Head of caudate nucleus (tissue), 42 donors: ENCODE results near the gene ETV3L.
"Not testable (repeated sequence)": the region's sequence is repeated elsewhere in the genome, so short reads cannot be mapped to it uniquely, and the experiment has no call there.

Source experiments
- DNase-seq, 42 donors: peaks; one replicate each; pipeline versions ENCODE4 v3.0.0 to v3.0.0-alpha.2; 2020 to 2021; ENCODE audit warnings: mixed read lengths in 7 of 42
- intact Hi-C: fragments of 100-400 bp; cut with DNase I; formaldehyde crosslinking; loops from one replicate; pipeline ENCODE4 v1.15.0; 2022

The ETV3L gene

GRCh38 chr1:157110003-157110402 is 10.4 kb upstream of the ETV3L start:
- intact Hi-C loops, result no loop called here
- DNase-seq, result peak in 2 of 42 donors; percentile 1 to 3

GRCh38 chr1:157108448-157108847 is 8.8 kb upstream of the ETV3L start:
- peak in 3 of 42 donors; percentile 3 to 14 (median 7) for DNase-seq
- intact Hi-C loops, result no loop called here

- intact Hi-C loops, result no loop called here
- DNase-seq, result peak in 4 of 42 donors; percentile 10 to 14 (median 12)
Observed at GRCh38 chr1:157107702-157108101, 8.1 kb upstream of the ETV3L start.

GRCh38 chr1:157106813-157107189 is 7.2 kb upstream of the ETV3L start:
- intact Hi-C loops, result no loop called here
- DNase-seq, result peak in 2 of 42 donors; percentile 12 to 18

GRCh38 chr1:157105988-157106812 is 6.6 kb upstream of the ETV3L start:
- intact Hi-C loops, result no loop called here
- peak in 16 of 42 donors; percentile 10 to 59 (median 26) for DNase-seq

- intact Hi-C loops, result no loop called here
- DNase-seq, result peak in 1 of 42 donors; percentile 13
Observed at GRCh38 chr1:157105298-157105987, 5.8 kb upstream of the ETV3L start.

- peak in 1 of 42 donors; percentile 19 for DNase-seq
- intact Hi-C loops, result no loop called here
Observed at GRCh38 chr1:157104598-157105293, 5.1 kb upstream of the ETV3L start.

- DNase-seq, result no peak
- intact Hi-C loops, result no loop called here
Observed at GRCh38 chr1:157103268-157103667, 3.7 kb upstream of the ETV3L start.

GRCh38 chr1:157101149-157101548 is 1.5 kb upstream of the ETV3L start:
- intact Hi-C loops, result no loop called here
- DNase-seq, result peak in 1 of 42 donors; percentile 14

- intact Hi-C loops, DNase-seq: not testable (repeated sequence)
Observed at GRCh38 chr1:157098987-157099632, 498 bp downstream of the ETV3L start.

- intact Hi-C loops, result no loop called here
- no peak for DNase-seq
Observed at GRCh38 chr1:157098519-157098918, 1.1 kb downstream of the ETV3L start.

- intact Hi-C loops, result no loop called here
- DNase-seq, result no peak
Observed at GRCh38 chr1:157097692-157098091, 1.9 kb downstream of the ETV3L start.

- peak in 1 of 42 donors; percentile 7 for DNase-seq
- intact Hi-C loops, result no loop called here
Observed at GRCh38 chr1:157096881-157097280, 2.7 kb downstream of the ETV3L start.

GRCh38 chr1:157095551-157095950 is 4.1 kb downstream of the ETV3L start:
- intact Hi-C loops, result no loop called here
- peak in 1 of 42 donors; percentile 3 for DNase-seq

GRCh38 chr1:157095091-157095490 is 4.5 kb downstream of the ETV3L start:
- intact Hi-C loops, result no loop called here
- peak in 1 of 42 donors; percentile 0 for DNase-seq

GRCh38 chr1:157092831-157093230 is 6.8 kb downstream of the ETV3L start:
- intact Hi-C loops, result no loop called here
- peak in 25 of 42 donors; percentile 18 to 58 (median 34) for DNase-seq

GRCh38 chr1:157091668-157092273 is 7.8 kb downstream of the ETV3L start:
- no peak for DNase-seq
- intact Hi-C loops, result loop anchor here (2.0 kb wide), 1 partner anchor 65 kb away; no protein-coding TSS in a partner anchor

- intact Hi-C loops, result loop anchor here (2.0 kb wide), 1 partner anchor 66 kb away; no protein-coding TSS in a partner anchor
Observed at GRCh38 chr1:157091186-157091585, 8.4 kb downstream of the ETV3L start.

GRCh38 chr1:157090771-157091170 is 8.8 kb downstream of the ETV3L start:
- DNase-seq, result peak in 1 of 42 donors; percentile 19
- intact Hi-C loops, result loop anchor here (2.0 kb wide), 1 partner anchor 66 kb away; no protein-coding TSS in a partner anchor

More at GRCh38 chr1:157091186-157091585, 8.4 kb downstream of the ETV3L start:
- DNase-seq, result peak in 1 of 42 donors; percentile 29
